ENCODE results near the gene JUP. TPM values are rescaled to one million over a fixed set of nuclear protein-coding genes. Genes with fewer than 3 reads are reported as not detected.

JUP gene
- total and polyA plus RNA-seq, 2 of the 13 experiments (the other 11 are each of a cell fraction or from before 2014, with no cell fraction given), result 12.1 to 20.6 TPM

GRCh38 chr17:41810659-41811548 lies 24.4 kb upstream of the JUP start (continued):
- peak; percentile 42; the same call in 1 of the 2 replicates for TF ChIP-seq ZNF891 (CRISPR knock-in tag; IDR thresholded peaks at IDR 0.05)
- no peak for TF ChIP-seq MAFG (CRISPR knock-in tag; IDR thresholded peaks at IDR 0.05)
- no peak for TF ChIP-seq MAZ (IDR thresholded peaks at IDR 0.05; ENCODE audit: borderline replicate concordance, low read depth, low read length)
- TF ChIP-seq MAZ (CRISPR knock-in tag; IDR thresholded peaks at IDR 0.05; ENCODE audit: low read depth), result no peak; the same call in 1 of the 2 replicates
- no peak for TF ChIP-seq TCF7L2 (IDR thresholded peaks at IDR 0.05; ENCODE audit: low read depth, low read length)
- no peak for TF ChIP-seq ZNF296 (CRISPR knock-in tag; conservative IDR thresholded peaks at IDR 0.05)
- no peak; the same call in 1 of the 2 replicates for TF ChIP-seq ARID4A (CRISPR knock-in tag; IDR thresholded peaks at IDR 0.05; ENCODE audit: borderline replicate concordance)
- TF ChIP-seq, protein P1, sequence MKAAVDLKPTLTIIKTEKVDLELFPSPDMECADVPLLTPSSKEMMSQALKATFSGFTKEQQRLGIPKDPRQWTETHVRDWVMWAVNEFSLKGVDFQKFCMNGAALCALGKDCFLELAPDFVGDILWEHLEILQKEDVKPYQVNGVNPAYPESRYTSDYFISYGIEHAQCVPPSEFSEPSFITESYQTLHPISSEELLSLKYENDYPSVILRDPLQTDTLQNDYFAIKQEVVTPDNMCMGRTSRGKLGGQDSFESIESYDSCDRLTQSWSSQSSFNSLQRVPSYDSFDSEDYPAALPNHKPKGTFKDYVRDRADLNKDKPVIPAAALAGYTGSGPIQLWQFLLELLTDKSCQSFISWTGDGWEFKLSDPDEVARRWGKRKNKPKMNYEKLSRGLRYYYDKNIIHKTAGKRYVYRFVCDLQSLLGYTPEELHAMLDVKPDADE (CRISPR knock-in tag; IDR thresholded peaks at IDR 0.05), result no peak
- no peak for TF ChIP-seq ZNF230 (CRISPR knock-in tag; IDR thresholded peaks at IDR 0.05)
- TF ChIP-seq MAF1 (CRISPR knock-in tag; IDR thresholded peaks at IDR 0.05; ENCODE audit: borderline replicate concordance), result no peak
- TF ChIP-seq, protein P2, sequence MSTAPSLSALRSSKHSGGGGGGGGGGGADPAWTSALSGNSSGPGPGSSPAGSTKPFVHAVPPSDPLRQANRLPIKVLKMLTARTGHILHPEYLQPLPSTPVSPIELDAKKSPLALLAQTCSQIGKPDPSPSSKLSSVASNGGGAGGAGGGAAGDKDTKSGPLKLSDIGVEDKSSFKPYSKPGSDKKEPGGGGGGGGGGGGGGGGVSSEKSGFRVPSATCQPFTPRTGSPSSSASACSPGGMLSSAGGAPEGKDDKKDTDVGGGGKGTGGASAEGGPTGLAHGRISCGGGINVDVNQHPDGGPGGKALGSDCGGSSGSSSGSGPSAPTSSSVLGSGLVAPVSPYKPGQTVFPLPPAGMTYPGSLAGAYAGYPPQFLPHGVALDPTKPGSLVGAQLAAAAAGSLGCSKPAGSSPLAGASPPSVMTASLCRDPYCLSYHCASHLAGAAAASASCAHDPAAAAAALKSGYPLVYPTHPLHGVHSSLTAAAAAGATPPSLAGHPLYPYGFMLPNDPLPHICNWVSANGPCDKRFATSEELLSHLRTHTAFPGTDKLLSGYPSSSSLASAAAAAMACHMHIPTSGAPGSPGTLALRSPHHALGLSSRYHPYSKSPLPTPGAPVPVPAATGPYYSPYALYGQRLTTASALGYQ (CRISPR knock-in tag; IDR thresholded peaks at IDR 0.05), result no peak
- TF ChIP-seq ZNF30 (CRISPR knock-in tag; IDR thresholded peaks at IDR 0.05), result 0 out of 2 replicates have a peak, but pooled peaks have one; percentile 6
- no peak; the same call in 1 of the 2 replicates for TF ChIP-seq KMT2B (CRISPR knock-in tag; IDR thresholded peaks at IDR 0.05)
- no peak for TF ChIP-seq ZSCAN22 (CRISPR knock-in tag; IDR thresholded peaks at IDR 0.05)
- no peak for TF ChIP-seq NFIB (CRISPR knock-in tag; IDR thresholded peaks at IDR 0.05; ENCODE audit: borderline replicate concordance)
- TF ChIP-seq ZNF121 (CRISPR knock-in tag; IDR thresholded peaks at IDR 0.05), result peak; percentile 23; the same call in 1 of the 2 replicates
- TF ChIP-seq ZC3H4 (CRISPR knock-in tag; IDR thresholded peaks at IDR 0.05; ENCODE audit: borderline replicate concordance), result peak; percentile 14; the same call in 1 of the 2 replicates
- no peak for TF ChIP-seq SUZ12 (IDR thresholded peaks at IDR 0.05; ENCODE audit: low read depth, low read length)
- no peak for TF ChIP-seq SP2 (CRISPR knock-in tag; IDR thresholded peaks at IDR 0.05)
- TF ChIP-seq FOSL1 (CRISPR knock-in tag; IDR thresholded peaks at IDR 0.05; ENCODE audit: borderline replicate concordance), result no peak
- TF ChIP-seq, protein P3, sequence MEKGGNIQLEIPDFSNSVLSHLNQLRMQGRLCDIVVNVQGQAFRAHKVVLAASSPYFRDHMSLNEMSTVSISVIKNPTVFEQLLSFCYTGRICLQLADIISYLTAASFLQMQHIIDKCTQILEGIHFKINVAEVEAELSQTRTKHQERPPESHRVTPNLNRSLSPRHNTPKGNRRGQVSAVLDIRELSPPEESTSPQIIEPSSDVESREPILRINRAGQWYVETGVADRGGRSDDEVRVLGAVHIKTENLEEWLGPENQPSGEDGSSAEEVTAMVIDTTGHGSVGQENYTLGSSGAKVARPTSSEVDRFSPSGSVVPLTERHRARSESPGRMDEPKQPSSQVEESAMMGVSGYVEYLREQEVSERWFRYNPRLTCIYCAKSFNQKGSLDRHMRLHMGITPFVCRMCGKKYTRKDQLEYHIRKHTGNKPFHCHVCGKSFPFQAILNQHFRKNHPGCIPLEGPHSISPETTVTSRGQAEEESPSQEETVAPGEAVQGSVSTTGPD (CRISPR knock-in tag; IDR thresholded peaks at IDR 0.05), result no peak
